Mammary epithelial cell (primary cell): Measurements from ENCODE around the gene DOCK1.

Experiments used
- CTCF ChIP-seq, 2 donors: IDR thresholded peaks in 1 of 2; conservative IDR thresholded peaks in 1 of 2; 2 replicates each; pipeline ENCODE4 v1.5.1; 2011 to 2012; ENCODE audit warnings: inconsistent platforms in 2 of 2, low read length in 2 of 2, mild to moderate bottlenecking in 2 of 2, control low read depth in 1 of 2, low read depth in 1 of 2; ENCODE audit not compliant: insufficient read depth in 1 of 2; ENCODE audit errors: extremely low read depth in 1 of 2
- EZH2 ChIP-seq: IDR thresholded peaks from 2 replicates; pipeline ENCODE4 v1.6.1; 2012; ENCODE audit warnings: low read length, inconsistent platforms, borderline replicate concordance

GRCh38 chr10:127047878-127048238, 142.6 kb downstream of the DOCK1 start:
- TF ChIP-seq CTCF (conservative IDR thresholded peaks at IDR 0.05 in 1 of 2, IDR thresholded peaks at IDR 0.05 in 1 of 2; ENCODE audit: extremely low read depth in 1 of 2, insufficient read depth in 1 of 2, low read depth in 1 of 2, low read length in 2 of 2) = no peak
- no peak for TF ChIP-seq EZH2
